ENCODE results near the gene XBP1. TPM values are rescaled to one million over a fixed set of nuclear protein-coding genes. Genes with fewer than 3 reads are reported as not detected.

The XBP1 gene
- total RNA-seq, 3 donors from 2014 or later = 116 to 238 (median 132) TPM

DNA sequence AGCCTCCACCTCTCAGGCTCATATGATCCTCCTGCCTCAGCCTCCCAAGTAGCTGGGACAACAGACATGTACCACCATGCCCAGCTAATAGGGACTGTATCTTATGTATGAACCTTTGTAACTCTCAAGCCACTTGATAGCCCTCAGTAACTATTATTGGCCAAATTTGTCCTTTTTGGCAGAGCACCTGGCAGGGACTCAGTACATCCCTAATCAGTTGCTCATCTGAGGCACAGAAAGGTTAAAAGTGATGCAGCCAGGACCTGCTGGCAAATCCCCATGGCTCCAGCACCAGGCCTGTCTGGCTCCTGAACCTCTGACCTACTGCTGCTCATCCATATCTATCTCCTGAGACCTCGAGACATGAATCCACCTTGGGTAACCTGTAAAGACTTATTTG lies 21.1 kb upstream of the XBP1 start:
- H3K36me3 ChIP-seq (ENCODE audit: low read depth) = no peaks in the 10 kb centered on the region
- DNase-seq (no peak), ATAC-seq (no peak)
- no peaks in the 10 kb centered on the region for H3K9me3 ChIP-seq
- TF ChIP-seq CTCF (IDR thresholded peaks at IDR 0.05) = no peak
- H3K4me1 ChIP-seq (ENCODE audit: low read depth) = peaks cover 31% of the 10 kb centered on the region
- intact Hi-C loops (cut with DNase I, micrococcal nuclease) = loop anchor here in 1 of 2 donors (10.0 kb wide), 1 partner anchor 217 kb away; no protein-coding TSS in a partner anchor
- no peak overlapping the region for H3K4me3 ChIP-seq

DNA sequence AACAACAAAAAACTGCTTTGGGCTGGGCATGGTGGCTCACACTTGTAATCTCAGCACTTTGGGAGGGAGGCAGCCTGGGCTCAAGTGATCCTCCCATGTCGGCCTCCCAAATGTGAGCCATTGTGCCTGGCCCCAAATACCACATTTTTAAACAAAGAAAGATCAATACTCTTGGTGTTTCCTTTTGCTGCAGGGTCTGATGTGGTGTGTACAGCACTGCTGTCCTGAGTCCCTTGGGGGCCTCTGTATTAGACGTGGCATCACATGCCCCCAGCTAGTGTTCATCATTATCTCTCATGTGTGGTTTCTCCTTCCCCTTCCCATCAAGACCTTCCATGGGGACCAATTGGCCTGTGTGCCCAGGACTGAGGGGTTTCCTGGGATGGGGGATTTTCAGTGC lies 20.5 kb upstream of the XBP1 start:
- no peak for DNase-seq
- Histone ChIP-seq H3K36me3 (ENCODE audit: low read depth) (no peaks in the 10 kb centered on the region), H3K9me3 (no peaks in the 10 kb centered on the region), H3K4me1 (ENCODE audit: low read depth) (peaks cover 31% of the 10 kb centered on the region), H3K4me3 (no peak overlapping the region)
- intact Hi-C loops (cut with DNase I, micrococcal nuclease) = loop anchor here in 1 of 2 donors (10.0 kb wide), 1 partner anchor 216 kb away; no protein-coding TSS in a partner anchor
- TF ChIP-seq CTCF (IDR thresholded peaks at IDR 0.05) = no peak
- ATAC-seq = no peak

- Histone ChIP-seq H3K36me3 (ENCODE audit: low read depth) (no peaks in the 10 kb centered on the region), H3K4me3 (no peak overlapping the region), H3K9me3 (no peaks in the 10 kb centered on the region), H3K4me1 (ENCODE audit: low read depth) (peaks cover 31% of the 10 kb centered on the region)
- TF ChIP-seq CTCF (IDR thresholded peaks at IDR 0.05) = no peak
- intact Hi-C loops (cut with DNase I, micrococcal nuclease) = loop anchor here in 1 of 2 donors (10.0 kb wide), 1 partner anchor 215 kb away; no protein-coding TSS in a partner anchor
- DNase-seq (peak; percentile 65 to 72 (median 70)), ATAC-seq (peak; percentile 72)
Observed at GRCh38 chr22:28819253-28820096, 19.1 kb upstream of the XBP1 start.

DNA sequence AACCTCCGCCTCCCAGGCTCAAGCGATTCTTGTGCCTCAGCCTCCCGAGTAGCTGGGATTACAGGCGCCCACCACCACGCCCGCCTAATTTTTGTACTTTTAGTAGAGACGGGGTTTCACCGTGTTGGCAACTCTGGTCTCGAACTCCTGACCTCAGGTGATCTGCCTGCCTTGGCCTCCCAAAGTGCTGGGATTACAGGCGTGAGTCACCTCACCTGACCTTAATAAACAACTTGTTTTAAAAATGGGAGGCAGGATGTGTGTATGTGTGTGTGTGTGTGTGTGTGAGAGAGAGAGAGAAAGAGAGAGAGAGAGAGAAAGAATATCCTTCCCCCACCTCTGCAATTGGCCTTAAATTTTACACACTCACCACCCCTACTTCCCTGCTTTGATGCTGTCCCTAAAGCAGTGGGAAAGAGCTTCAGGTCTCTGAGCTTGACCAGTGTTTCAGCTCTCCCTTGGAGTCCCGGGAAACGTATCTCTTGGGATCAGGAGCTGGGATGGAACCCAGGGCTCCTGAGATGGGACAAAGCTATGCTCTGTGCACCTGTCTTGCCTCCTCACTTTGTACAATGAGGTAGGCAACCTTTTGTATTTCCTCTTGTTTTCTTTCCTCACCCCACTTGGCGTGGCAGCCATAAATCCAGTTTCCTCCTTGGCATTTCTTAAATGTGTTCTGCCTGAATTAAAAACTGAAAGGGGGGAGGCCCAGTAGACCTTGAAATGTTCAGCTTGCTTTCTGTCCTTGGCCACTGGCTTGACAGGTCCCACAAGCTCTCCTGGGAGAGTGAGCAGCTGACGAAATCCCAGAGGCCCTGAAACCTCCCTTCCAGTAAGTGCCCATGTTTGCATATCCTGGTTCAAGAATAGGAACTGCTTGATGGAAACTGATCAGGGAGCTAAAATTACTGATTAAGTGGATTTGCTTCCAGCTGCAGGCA lies 17.8 kb upstream of the XBP1 start:
- Histone ChIP-seq H3K4me1 (ENCODE audit: low read depth) (peaks cover 34% of the 10 kb centered on the region), H3K36me3 (ENCODE audit: low read depth) (no peaks in the 10 kb centered on the region), H3K4me3 (no peak overlapping the region), H3K9me3 (no peaks in the 10 kb centered on the region)
- intact Hi-C loops (cut with DNase I, micrococcal nuclease) = no loop called here
- ATAC-seq (peak; percentile 69), DNase-seq (peak in 2 of 3 donors; percentile 67 to 75)
- no peak for TF ChIP-seq CTCF (IDR thresholded peaks at IDR 0.05)

- no peak for TF ChIP-seq CTCF (IDR thresholded peaks at IDR 0.05)
- Histone ChIP-seq H3K9me3 (no peaks in the 10 kb centered on the region), H3K4me1 (ENCODE audit: low read depth) (peaks cover 42% of the 10 kb centered on the region), H3K4me3 (no peak overlapping the region), H3K36me3 (ENCODE audit: low read depth) (no peaks in the 10 kb centered on the region)
- intact Hi-C loops (cut with DNase I, micrococcal nuclease) = no loop called here
- DNase-seq = no peak
- no peak for ATAC-seq
Observed at GRCh38 chr22:28817064-28817463, 16.7 kb upstream of the XBP1 start.

Data from mucosa of descending colon (tissue), 3 donors.